ENCODE data around the gene PSMD11. TPM values are rescaled to one million over a fixed set of nuclear protein-coding genes. Genes with fewer than 3 reads are reported as not detected.

Gene PSMD11
- total RNA-seq, 1 donor from 2014 or later, result 104 TPM

Other genes starting within 250 kb of the PSMD11 start
- under 0.01 and 0.13 TPM in 2 replicates for gene RHBDL3, start 178.7 kb upstream of the PSMD11 start, total RNA-seq
- gene C17orf75, start 102.3 kb upstream of the PSMD11 start, total RNA-seq, result 16.6 and 24.9 TPM in 2 replicates
- gene ZNF207, start 94.4 kb upstream of the PSMD11 start, total RNA-seq, result 67.8 and 80.4 TPM in 2 replicates
- gene CDK5R1, start 42.5 kb downstream of the PSMD11 start, total RNA-seq, result 1.3 and 1.6 TPM in 2 replicates

Measured in dermis microvascular lymphatic vessel endothelial cell (primary cell).